Astrocyte (in vitro differentiated cells and primary cell): ENCODE data around the gene NGFR. TPM values are rescaled to one million over a fixed set of nuclear protein-coding genes. Genes with fewer than 3 reads are reported as not detected.

ENCODE experiments used
- DNase-seq: peaks from one replicate; pipeline ENCODE4 v3.0.0-alpha.2; 2010; ENCODE audit warnings: low read depth
- FAIRE-seq: peaks from 2 replicates; lab custom pipeline; 2011; peaks lifted over from hg19 to GRCh38; lab: Jason Lieb, UNC
- H2AFZ ChIP-seq: 2 replicates; pipeline ENCODE4 v1.6.0; 2012; ENCODE audit warnings: low read depth, low read length, inconsistent platforms
- H3K27ac ChIP-seq: 2 replicates; pipeline ENCODE4 v1.5.1; 2011; ENCODE audit warnings: low read depth, low read length, inconsistent platforms
- H3K27me3 ChIP-seq: 2 replicates; pipeline ENCODE4 v1.6.0; 2011; ENCODE audit warnings: low read length, inconsistent platforms; ENCODE audit not compliant: insufficient read depth
- H3K36me3 ChIP-seq: 2 replicates; pipeline ENCODE4 v1.5.1; 2011; ENCODE audit warnings: low read length, inconsistent platforms; ENCODE audit not compliant: insufficient read depth
- H3K4me1 ChIP-seq: 2 replicates; pipeline ENCODE4 v1.5.1; 2011; ENCODE audit warnings: low read length, inconsistent platforms; ENCODE audit not compliant: insufficient read depth
- H3K4me2 ChIP-seq: 2 replicates; pipeline ENCODE4 v1.6.0; 2012; ENCODE audit warnings: low read length, inconsistent platforms
- H3K4me3 ChIP-seq: 2 replicates; pipeline ENCODE4 v1.5.1; 2011; ENCODE audit warnings: low read depth, mild to moderate bottlenecking, low read length, inconsistent platforms; ENCODE audit not compliant: insufficient read depth
- H3K79me2 ChIP-seq: 2 replicates; pipeline ENCODE4 v1.6.0; 2012; ENCODE audit warnings: mild to moderate bottlenecking, low read length, inconsistent platforms; ENCODE audit not compliant: insufficient read depth
- H3K9ac ChIP-seq: 2 replicates; pipeline ENCODE4 v1.6.0; 2012; ENCODE audit warnings: mild to moderate bottlenecking, low read length, inconsistent platforms
- H3K9me3 ChIP-seq: 2 replicates; pipeline ENCODE4 v1.5.1; 2012; ENCODE audit warnings: low read depth, mild to moderate bottlenecking, low read length, inconsistent platforms; ENCODE audit not compliant: insufficient read depth
- H4K20me1 ChIP-seq: 2 replicates; pipeline ENCODE4 v1.6.0; 2012; ENCODE audit warnings: low read length, inconsistent platforms; ENCODE audit not compliant: insufficient read depth
- H3K27ac Mint-ChIP-seq: one replicate; pipeline ENCODE4 v1.8.0; 2021; ENCODE audit warnings: mild to moderate bottlenecking, mixed read lengths; ENCODE audit not compliant: unreplicated experiment
- H3K27me3 Mint-ChIP-seq: one replicate; pipeline ENCODE4 v1.8.0; 2021; ENCODE audit warnings: low read depth, mixed read lengths; ENCODE audit not compliant: unreplicated experiment
- H3K36me3 Mint-ChIP-seq: one replicate; pipeline ENCODE4 v1.8.0; 2021; ENCODE audit warnings: low read depth, mixed read lengths; ENCODE audit not compliant: unreplicated experiment
- H3K4me1 Mint-ChIP-seq: one replicate; pipeline ENCODE4 v1.8.0; 2021; ENCODE audit warnings: low read depth, mixed read lengths; ENCODE audit not compliant: unreplicated experiment
- H3K4me3 Mint-ChIP-seq: one replicate; pipeline ENCODE4 v1.8.0; 2021; ENCODE audit warnings: mild to moderate bottlenecking, moderate library complexity, mixed read lengths; ENCODE audit not compliant: unreplicated experiment
- H3K9me3 Mint-ChIP-seq: one replicate; pipeline ENCODE4 v1.8.0; 2021; ENCODE audit warnings: mild to moderate bottlenecking, mixed read lengths; ENCODE audit not compliant: unreplicated experiment
- EZH2 ChIP-seq: IDR thresholded peaks from 2 replicates; pipeline ENCODE4 v1.6.1; 2012; ENCODE audit warnings: mild to moderate bottlenecking, low read length, inconsistent platforms; ENCODE audit not compliant: insufficient read depth
- total RNA-seq: library from RNA; stranded (reverse); gene quantifications from 2 replicates; pipeline ENCODE4 v1.2.1, GENCODE V29; 2021
- TF ChIP-seq, protein P1 (sequence below): IDR thresholded peaks from 2 replicates; pipeline ENCODE4 v1.5.1; 2011; ENCODE audit warnings: low read depth, mild to moderate bottlenecking, inconsistent platforms, low read length, moderate library complexity; ENCODE audit not compliant: insufficient read depth

The NGFR gene
- total RNA-seq, 1 donor from 2014 or later, result 0.64 TPM

DNA sequence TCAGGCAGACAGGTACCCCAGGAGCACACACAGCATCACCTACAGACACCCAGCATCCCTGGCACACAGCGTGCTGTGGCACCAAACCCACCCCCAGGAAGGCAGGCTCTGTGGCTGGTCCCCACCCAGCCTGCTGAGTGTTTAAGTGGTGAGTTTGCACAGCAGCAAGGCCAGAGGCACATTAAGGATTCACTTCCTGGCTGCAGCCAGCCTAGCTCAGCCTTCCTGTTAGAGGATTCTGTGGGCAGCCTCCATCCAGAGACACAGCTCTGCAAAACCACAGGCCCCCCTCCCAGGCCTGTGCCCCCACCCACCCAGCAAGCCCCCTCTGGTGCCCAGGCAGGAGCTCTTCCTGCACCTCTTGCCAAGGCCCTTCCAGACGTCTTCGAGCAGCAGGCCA, 44.4 kb upstream of the NGFR start:
- Histone ChIP-seq H3K9ac (no peak overlapping the region), H3K27ac (no peak overlapping the region), H3K27me3 (peaks cover 9% of the 10 kb centered on the region), H4K20me1 (no peaks in the 10 kb centered on the region), H3K79me2 (no peaks in the 10 kb centered on the region), H3K4me1 (peaks cover 15% of the 10 kb centered on the region), H3K4me3 (no peak overlapping the region), H3K4me2 (no peak overlapping the region), H3K36me3 (no peaks in the 10 kb centered on the region), H3K9me3 (no peaks in the 10 kb centered on the region), H2AFZ (peak overlapping the region; percentile 25)
- no peaks in the 10 kb centered on the region for H3K36me3 Mint-ChIP-seq
- H3K9me3 Mint-ChIP-seq, result no peaks in the 10 kb centered on the region
- TF ChIP-seq, protein P1, sequence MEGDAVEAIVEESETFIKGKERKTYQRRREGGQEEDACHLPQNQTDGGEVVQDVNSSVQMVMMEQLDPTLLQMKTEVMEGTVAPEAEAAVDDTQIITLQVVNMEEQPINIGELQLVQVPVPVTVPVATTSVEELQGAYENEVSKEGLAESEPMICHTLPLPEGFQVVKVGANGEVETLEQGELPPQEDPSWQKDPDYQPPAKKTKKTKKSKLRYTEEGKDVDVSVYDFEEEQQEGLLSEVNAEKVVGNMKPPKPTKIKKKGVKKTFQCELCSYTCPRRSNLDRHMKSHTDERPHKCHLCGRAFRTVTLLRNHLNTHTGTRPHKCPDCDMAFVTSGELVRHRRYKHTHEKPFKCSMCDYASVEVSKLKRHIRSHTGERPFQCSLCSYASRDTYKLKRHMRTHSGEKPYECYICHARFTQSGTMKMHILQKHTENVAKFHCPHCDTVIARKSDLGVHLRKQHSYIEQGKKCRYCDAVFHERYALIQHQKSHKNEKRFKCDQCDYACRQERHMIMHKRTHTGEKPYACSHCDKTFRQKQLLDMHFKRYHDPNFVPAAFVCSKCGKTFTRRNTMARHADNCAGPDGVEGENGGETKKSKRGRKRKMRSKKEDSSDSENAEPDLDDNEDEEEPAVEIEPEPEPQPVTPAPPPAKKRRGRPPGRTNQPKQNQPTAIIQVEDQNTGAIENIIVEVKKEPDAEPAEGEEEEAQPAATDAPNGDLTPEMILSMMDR, result no peak
- TF ChIP-seq EZH2, result no peak
- peaks cover 17% of the 10 kb centered on the region for H3K27me3 Mint-ChIP-seq
- peak; percentile 31 for DNase-seq
- H3K4me1 Mint-ChIP-seq, result peaks cover 12% of the 10 kb centered on the region
- FAIRE-seq, result no peak
- no peak overlapping the region for H3K4me3 Mint-ChIP-seq
- no peak overlapping the region for H3K27ac Mint-ChIP-seq

GRCh38 chr17:49452201-49452600, 42.9 kb upstream of the NGFR start:
- FAIRE-seq, result no peak
- peaks cover 26% of the 10 kb centered on the region for H3K4me1 ChIP-seq
- Mint-ChIP-seq H3K4me1 (peaks cover 23% of the 10 kb centered on the region), H3K9me3 (no peaks in the 10 kb centered on the region), H3K36me3 (peaks cover 1% of the 10 kb centered on the region), H3K27ac (no peak overlapping the region), H3K4me3 (no peak overlapping the region), H3K27me3 (peaks cover 20% of the 10 kb centered on the region)
- peaks cover 2% of the 10 kb centered on the region for H4K20me1 ChIP-seq
- H3K9ac ChIP-seq, result no peak overlapping the region
- no peak overlapping the region for H3K27ac ChIP-seq
- no peak overlapping the region for H3K4me2 ChIP-seq
- no peak for TF ChIP-seq EZH2
- TF ChIP-seq, protein P1, result no peak
- H3K36me3 ChIP-seq, result no peaks in the 10 kb centered on the region
- no peak for DNase-seq
- no peak overlapping the region for H3K4me3 ChIP-seq
- no peak overlapping the region for H2AFZ ChIP-seq
- no peaks in the 10 kb centered on the region for H3K9me3 ChIP-seq
- peaks cover 2% of the 10 kb centered on the region for H3K27me3 ChIP-seq
- no peaks in the 10 kb centered on the region for H3K79me2 ChIP-seq

DNA sequence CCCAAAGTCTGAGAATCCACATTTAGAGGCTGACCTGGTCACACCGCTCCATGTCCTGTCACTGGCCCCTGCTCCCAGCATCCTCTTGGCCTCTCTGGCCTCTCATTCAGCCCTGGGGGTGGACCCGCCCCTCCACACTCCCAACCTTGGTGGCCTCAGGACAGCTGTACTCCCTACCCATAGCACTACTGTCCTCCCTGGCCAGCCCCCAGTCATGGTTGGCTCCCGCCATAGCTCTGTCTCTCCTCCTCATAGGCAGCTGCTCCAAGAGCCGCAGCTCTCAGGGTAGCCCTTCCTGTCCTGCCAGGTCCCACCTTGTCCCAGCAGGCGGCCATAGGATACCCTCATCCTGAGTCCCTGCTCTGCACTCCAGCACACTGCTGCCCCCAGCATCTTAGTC, 42.4 kb upstream of the NGFR start:
- Mint-ChIP-seq H3K9me3 (no peaks in the 10 kb centered on the region), H3K27me3 (peaks cover 24% of the 10 kb centered on the region), H3K4me1 (peaks cover 23% of the 10 kb centered on the region), H3K36me3 (peaks cover 5% of the 10 kb centered on the region), H3K4me3 (no peak overlapping the region), H3K27ac (no peak overlapping the region)
- TF ChIP-seq EZH2, result no peak
- TF ChIP-seq, protein P1, result no peak
- H3K9me3 ChIP-seq, result no peaks in the 10 kb centered on the region
- DNase-seq (no peak), FAIRE-seq (no peak)
- no peak overlapping the region for H2AFZ ChIP-seq
- H3K27ac ChIP-seq, result no peak overlapping the region
- H4K20me1 ChIP-seq, result peaks cover 2% of the 10 kb centered on the region
- peaks cover 26% of the 10 kb centered on the region for H3K4me1 ChIP-seq
- H3K27me3 ChIP-seq, result peaks cover 4% of the 10 kb centered on the region
- H3K9ac ChIP-seq, result no peak overlapping the region
- no peaks in the 10 kb centered on the region for H3K79me2 ChIP-seq
- no peaks in the 10 kb centered on the region for H3K36me3 ChIP-seq
- H3K4me2 ChIP-seq, result no peak overlapping the region
- no peak overlapping the region for H3K4me3 ChIP-seq
